Ovary (tissue), 9 donors: ENCODE results near the gene RAB2B. TPM values are rescaled to one million over a fixed set of nuclear protein-coding genes. Genes with fewer than 3 reads are reported as not detected.

Experiments used
- DNase-seq, 5 donors: peaks; one replicate each; pipeline ENCODE4 v3.0.0-alpha.2; 2019 to 2020
- H3K27ac ChIP-seq, 2 donors: fragments of 200-600 bp; one replicate each; pipeline versions ENCODE4 v1.5.1 to v1.8.0; 2019 to 2022
- H3K27me3 ChIP-seq: fragments of 200-600 bp; one replicate; pipeline ENCODE4 v1.8.0; 2022
- H3K36me3 ChIP-seq: fragments of 200-600 bp; sonication (generic); one replicate; pipeline ENCODE4 v1.5.1; 2019
- H3K4me1 ChIP-seq: one replicate; pipeline ENCODE4 v1.8.1; 2013; ENCODE audit warnings: mild to moderate bottlenecking, moderate library complexity; ENCODE audit not compliant: insufficient read depth
- H3K4me3 ChIP-seq: fragments of 200-600 bp; sonication (generic); one replicate; pipeline ENCODE4 v1.5.1; 2017
- H3K9me3 ChIP-seq, 2 donors: fragments of 200-600 bp in 1 of 2; sonication (generic) in 1 of 2; one replicate each; pipeline versions ENCODE4 v1.5.1 to v1.8.1; 2013 to 2019; ENCODE audit warnings: mild to moderate bottlenecking in 1 of 2, moderate library complexity in 1 of 2
- CTCF ChIP-seq, 3 donors: fragments of 450-650 bp in 2 of 3; fragments of 200-600 bp in 1 of 3; IDR thresholded peaks; one replicate each; pipeline versions ENCODE4 v1.5.1 to v1.8.0; 2016 to 2022; ENCODE audit warnings: antibody characterized with exemption in 3 of 3, mild to moderate bottlenecking in 1 of 3
- EP300 ChIP-seq: sonication (generic); formaldehyde crosslinking; IDR thresholded peaks from one replicate; pipeline ENCODE4 v1.6.1; 2017; ENCODE audit warnings: antibody characterized with exemption
- POLR2A ChIP-seq: fragments of 450-650 bp; IDR thresholded peaks from one replicate; pipeline ENCODE4 v1.6.1; 2017; ENCODE audit warnings: antibody characterized with exemption, mild to moderate bottlenecking, moderate library complexity
- WGBS, 3 donors: extraction: QIAGEN DNeasy Blood & Tissue Kit in 1 of 3; methylation state at CpG; one replicate each; pipeline versions ENCODE4 v1.1.5 to v1.1.7; 2013 to 2017; 5-methylcytosine and 5-hydroxymethylcytosine counted together
- intact Hi-C, 4 donors: fragments of 100-400 bp; cut with DNase I; formaldehyde crosslinking; loops; one replicate each; pipeline versions ENCODE4 v1.11.0 to v1.15.1; 2022 to 2023
- polyA plus RNA-seq, 2 donors: library from polyadenylated mRNA; stranded (reverse); fragments of 200-250 nt in 1 of 2; fragments of 350-450 nt in 1 of 2; fragmentation: Illumina TruSeq in 1 of 2; extraction: RNeasy Lipid Tissue Mini Kit (QIAGEN cat#74804) in 1 of 2; gene quantifications; one replicate each; pipeline ENCODE4 v1.2.3, GENCODE V29; 2013 to 2014
- total RNA-seq, 7 donors: library from RNA; depleted of rRNA in 2 of 7; stranded (reverse); fragments of >200 nt in 2 of 7; fragmentation: NEBNext Ultra II Directional in 3 of 7; extraction: Animal tissue kit (Norgen Biotek cat#: 25700) in 3 of 7; gene quantifications; one replicate each; pipeline versions ENCODE4 v1.1.0 to v1.2.4, GENCODE V29; 2016 to 2023
- donor health status: DM: no; HTN: no; CAD: no; lungs with moderate emphysema.
- donor health status: DM: no; HTN: no; CAD: no.
- donor health status: Bipolar disorder and iron deficiency.
- donor health status: DM: yes; HTN: yes; CAD: no.
- donor health status: DM: no; HTN: no; CAD: no.
- donor health status: DM: yes; HTN: yes; CAD: no.

Gene RAB2B
- total and polyA plus RNA-seq, 9 donors = 15.8 to 53.7 (median 25.0) TPM

GRCh38 chr14:21510735-21511657, 34.2 kb upstream of the RAB2B start, which contains the start of gene METTL3:
TSS of gene METTL3 (minus strand) at chr14:21511340. CDS start at chr14:21511223, 117 bp downstream.
- H3K4me1 ChIP-seq = peaks cover 2% of the 10 kb centered on the region
- peak; percentile 96 to 98 (median 97) for DNase-seq
- intact Hi-C loops = no loop called here
- H3K36me3 ChIP-seq = no peaks in the 10 kb centered on the region
- no peaks in the 10 kb centered on the region for H3K27me3 ChIP-seq
- H3K9me3 ChIP-seq = no peaks in the 10 kb centered on the region
- H3K27ac ChIP-seq = peak within 1 kb of the TSS in 1 of 2 donors; percentile 54
- H3K4me3 ChIP-seq = peak within 1 kb of the TSS; percentile 94
- TF ChIP-seq EP300 (no peak), POLR2A (peak; percentile 14)
- WGBS, 3 donors = 0% methylated on average over 52 to 53 of the region's 53 CpGs

- Histone ChIP-seq H3K4me3 (peak overlapping the region; percentile 94), H3K27ac (no peak overlapping the region), H3K36me3 (no peaks in the 10 kb centered on the region), H3K4me1 (peaks cover 2% of the 10 kb centered on the region), H3K27me3 (no peaks in the 10 kb centered on the region), H3K9me3 (no peaks in the 10 kb centered on the region)
- WGBS, 3 donors = 58 to 74% (median 69%) methylated on average over 6 of the region's 6 CpGs
- no peak for TF ChIP-seq POLR2A
- TF ChIP-seq CTCF (IDR thresholded peaks at IDR 0.05) = no peak
- TF ChIP-seq EP300 = no peak
- intact Hi-C loops = no loop called here
- DNase-seq = no peak
These were observed 32.8 kb upstream of the RAB2B start for GRCh38 chr14:21509432-21510143.

GRCh38 chr14:21506557-21506956, 29.8 kb upstream of the RAB2B start:
- TF ChIP-seq POLR2A = no peak
- no peak for TF ChIP-seq EP300
- no peak for TF ChIP-seq CTCF (IDR thresholded peaks at IDR 0.05)
- Histone ChIP-seq H3K4me3 (no peak overlapping the region), H3K4me1 (peaks cover 2% of the 10 kb centered on the region), H3K27ac (no peak overlapping the region), H3K36me3 (no peaks in the 10 kb centered on the region), H3K9me3 (no peaks in the 10 kb centered on the region), H3K27me3 (no peaks in the 10 kb centered on the region)
- intact Hi-C loops = loop anchor here in 1 of 4 donors (2.0 kb wide), 1 partner anchor 24 kb away; no protein-coding TSS in a partner anchor
- 86 to 91% (median 88%) methylated on average over 2 of the region's 2 CpGs for WGBS, 3 donors
- DNase-seq = no peak

GRCh38 chr14:21505012-21505553, 28.3 kb upstream of the RAB2B start:
- Histone ChIP-seq H3K9me3 (no peaks in the 10 kb centered on the region), H3K36me3 (no peaks in the 10 kb centered on the region), H3K27ac (no peak overlapping the region), H3K4me3 (no peak overlapping the region), H3K4me1 (peaks cover 2% of the 10 kb centered on the region), H3K27me3 (no peaks in the 10 kb centered on the region)
- no peak for DNase-seq
- TF ChIP-seq POLR2A = no peak
- TF ChIP-seq EP300 = no peak
- no peak for TF ChIP-seq CTCF (IDR thresholded peaks at IDR 0.05)
- intact Hi-C loops = no loop called here
